Globus pallidus (tissue), 1 donor: ENCODE results near the gene CS.
"Not testable (repeated sequence)": the region's sequence is repeated elsewhere in the genome, so short reads cannot be mapped to it uniquely, and the experiment has no call there.

Experiments used
- DNase-seq: peaks from one replicate; pipeline ENCODE4 v3.0.0-alpha.2; 2015; ENCODE audit warnings: low spot score

Gene CS

GRCh38 chr12:56280849-56281248, 19.3 kb downstream of the CS start:
- DNase-seq: no peak

- DNase-seq: no peak
Observed at GRCh38 chr12:56278905-56279304, 21.2 kb downstream of the CS start.

- DNase-seq: no peak
Observed at GRCh38 chr12:56274299-56274698, 25.8 kb downstream of the CS start.

GRCh38 chr12:56272468-56272867, 27.7 kb downstream of the CS start:
- DNase-seq: not testable (repeated sequence)

- no peak for DNase-seq
Observed at GRCh38 chr12:56271031-56271430, 29.1 kb downstream of the CS start.

GRCh38 chr12:56267443-56268071, 32.6 kb downstream of the CS start:
- no peak for DNase-seq

GRCh38 chr12:56266693-56267442, 33.3 kb downstream of the CS start, which contains the start of gene COQ10A:
Gene COQ10A, plus strand, starts transcription at chr12:56266942. Its CDS starts 177 bp downstream, at chr12:56267119.
- DNase-seq: peak; percentile 84

GRCh38 chr12:56266068-56266692, 34.0 kb downstream of the CS start:
- not testable (repeated sequence) for DNase-seq

GRCh38 chr12:56262955-56263354, 37.2 kb downstream of the CS start:
- not testable (repeated sequence) for DNase-seq

GRCh38 chr12:56261503-56262232, 38.5 kb downstream of the CS start:
- DNase-seq: no peak

GRCh38 chr12:56260921-56261320, 39.2 kb downstream of the CS start:
- no peak for DNase-seq

- no peak for DNase-seq
Observed at GRCh38 chr12:56260380-56260779, 39.8 kb downstream of the CS start.

- no peak for DNase-seq
Observed at GRCh38 chr12:56258820-56259183, 41.3 kb downstream of the CS start.

- peak; percentile 72 for DNase-seq
Observed at GRCh38 chr12:56258068-56258819, 41.9 kb downstream of the CS start, which contains the start of gene ANKRD52. Gene ANKRD52, minus strand, starts transcription at chr12:56258384. Its CDS starts 115 bp downstream, at chr12:56258269.

- no peak for DNase-seq
Observed at GRCh38 chr12:56257491-56258067, 42.6 kb downstream of the CS start.

- no peak for DNase-seq
Observed at GRCh38 chr12:56257071-56257470, 43.1 kb downstream of the CS start.

GRCh38 chr12:56256326-56256960, 43.7 kb downstream of the CS start:
- no peak for DNase-seq

- no peak for DNase-seq
Observed at GRCh38 chr12:56255671-56256070, 44.5 kb downstream of the CS start.

- DNase-seq: no peak
Observed at GRCh38 chr12:56253091-56253490, 47.0 kb downstream of the CS start.

- DNase-seq: no peak
Observed at GRCh38 chr12:56252649-56253048, 47.5 kb downstream of the CS start.

- no peak for DNase-seq
Observed at GRCh38 chr12:56248711-56249110, 51.4 kb downstream of the CS start.
